Astrocyte (in vitro differentiated cells and primary cell): ENCODE results near the gene HDAC5. TPM values are rescaled to one million over a fixed set of nuclear protein-coding genes. Genes with fewer than 3 reads are reported as not detected.
"Not testable (repeated sequence)": the region's sequence is repeated elsewhere in the genome, so short reads cannot be mapped to it uniquely, and the experiment has no call there.

Experiments used
- DNase-seq: peaks from one replicate; pipeline ENCODE4 v3.0.0-alpha.2; 2010; ENCODE audit warnings: low read depth
- FAIRE-seq: peaks from 2 replicates; lab custom pipeline; 2011; peaks lifted over from hg19 to GRCh38; lab: Jason Lieb, UNC
- H2AFZ ChIP-seq: 2 replicates; pipeline ENCODE4 v1.6.0; 2012; ENCODE audit warnings: low read depth, low read length, inconsistent platforms
- H3K27ac ChIP-seq: 2 replicates; pipeline ENCODE4 v1.5.1; 2011; ENCODE audit warnings: low read depth, low read length, inconsistent platforms
- H3K27me3 ChIP-seq: 2 replicates; pipeline ENCODE4 v1.6.0; 2011; ENCODE audit warnings: low read length, inconsistent platforms; ENCODE audit not compliant: insufficient read depth
- H3K36me3 ChIP-seq: 2 replicates; pipeline ENCODE4 v1.5.1; 2011; ENCODE audit warnings: low read length, inconsistent platforms; ENCODE audit not compliant: insufficient read depth
- H3K4me1 ChIP-seq: 2 replicates; pipeline ENCODE4 v1.5.1; 2011; ENCODE audit warnings: low read length, inconsistent platforms; ENCODE audit not compliant: insufficient read depth
- H3K4me2 ChIP-seq: 2 replicates; pipeline ENCODE4 v1.6.0; 2012; ENCODE audit warnings: low read length, inconsistent platforms
- H3K4me3 ChIP-seq: 2 replicates; pipeline ENCODE4 v1.5.1; 2011; ENCODE audit warnings: low read depth, mild to moderate bottlenecking, low read length, inconsistent platforms; ENCODE audit not compliant: insufficient read depth
- H3K79me2 ChIP-seq: 2 replicates; pipeline ENCODE4 v1.6.0; 2012; ENCODE audit warnings: mild to moderate bottlenecking, low read length, inconsistent platforms; ENCODE audit not compliant: insufficient read depth
- H3K9ac ChIP-seq: 2 replicates; pipeline ENCODE4 v1.6.0; 2012; ENCODE audit warnings: mild to moderate bottlenecking, low read length, inconsistent platforms
- H3K9me3 ChIP-seq: 2 replicates; pipeline ENCODE4 v1.5.1; 2012; ENCODE audit warnings: low read depth, mild to moderate bottlenecking, low read length, inconsistent platforms; ENCODE audit not compliant: insufficient read depth
- H4K20me1 ChIP-seq: 2 replicates; pipeline ENCODE4 v1.6.0; 2012; ENCODE audit warnings: low read length, inconsistent platforms; ENCODE audit not compliant: insufficient read depth
- H3K27ac Mint-ChIP-seq: one replicate; pipeline ENCODE4 v1.8.0; 2021; ENCODE audit warnings: mild to moderate bottlenecking, mixed read lengths; ENCODE audit not compliant: unreplicated experiment
- H3K27me3 Mint-ChIP-seq: one replicate; pipeline ENCODE4 v1.8.0; 2021; ENCODE audit warnings: low read depth, mixed read lengths; ENCODE audit not compliant: unreplicated experiment
- H3K36me3 Mint-ChIP-seq: one replicate; pipeline ENCODE4 v1.8.0; 2021; ENCODE audit warnings: low read depth, mixed read lengths; ENCODE audit not compliant: unreplicated experiment
- H3K4me1 Mint-ChIP-seq: one replicate; pipeline ENCODE4 v1.8.0; 2021; ENCODE audit warnings: low read depth, mixed read lengths; ENCODE audit not compliant: unreplicated experiment
- H3K4me3 Mint-ChIP-seq: one replicate; pipeline ENCODE4 v1.8.0; 2021; ENCODE audit warnings: mild to moderate bottlenecking, moderate library complexity, mixed read lengths; ENCODE audit not compliant: unreplicated experiment
- H3K9me3 Mint-ChIP-seq: one replicate; pipeline ENCODE4 v1.8.0; 2021; ENCODE audit warnings: mild to moderate bottlenecking, mixed read lengths; ENCODE audit not compliant: unreplicated experiment
- CTCF ChIP-seq: IDR thresholded peaks from 2 replicates; pipeline ENCODE4 v1.5.1; 2011; ENCODE audit warnings: low read depth, mild to moderate bottlenecking, inconsistent platforms, low read length, moderate library complexity; ENCODE audit not compliant: insufficient read depth
- EZH2 ChIP-seq: IDR thresholded peaks from 2 replicates; pipeline ENCODE4 v1.6.1; 2012; ENCODE audit warnings: mild to moderate bottlenecking, low read length, inconsistent platforms; ENCODE audit not compliant: insufficient read depth
- total RNA-seq: library from RNA; stranded (reverse); gene quantifications from 2 replicates; pipeline ENCODE4 v1.2.1, GENCODE V29; 2021

The HDAC5 gene
- total RNA-seq, 1 donor from 2014 or later: 18.7 TPM

- H3K4me2 ChIP-seq: no peak overlapping the region
- no peak overlapping the region for H3K9ac ChIP-seq
- DNase-seq (no peak), FAIRE-seq (no peak)
- no peak overlapping the region for H3K4me3 Mint-ChIP-seq
- peaks cover under 1% of the 10 kb centered on the region for H3K4me1 ChIP-seq
- no peak overlapping the region for H3K4me3 ChIP-seq
- no peak overlapping the region for H3K27ac ChIP-seq
- no peaks in the 10 kb centered on the region for H3K79me2 ChIP-seq
- H3K9me3 Mint-ChIP-seq: no peaks in the 10 kb centered on the region
- no peaks in the 10 kb centered on the region for H3K36me3 Mint-ChIP-seq
- H4K20me1 ChIP-seq: no peaks in the 10 kb centered on the region
- no peaks in the 10 kb centered on the region for H3K27me3 Mint-ChIP-seq
- no peaks in the 10 kb centered on the region for H3K36me3 ChIP-seq
- no peaks in the 10 kb centered on the region for H3K27me3 ChIP-seq
- H3K9me3 ChIP-seq: no peaks in the 10 kb centered on the region
- H3K4me1 Mint-ChIP-seq: peaks cover under 1% of the 10 kb centered on the region
- no peak overlapping the region for H3K27ac Mint-ChIP-seq
- H2AFZ ChIP-seq: no peak overlapping the region
- TF ChIP-seq EZH2 (no peak), CTCF (no peak)
Observed at GRCh38 chr17:44132275-44132821, 8.9 kb upstream of the HDAC5 start.

- not testable (repeated sequence) for H3K27me3 ChIP-seq, H3K9me3 Mint-ChIP-seq, H3K4me1 ChIP-seq, H3K4me3 Mint-ChIP-seq, H3K79me2 ChIP-seq, H3K27ac ChIP-seq, H3K36me3 Mint-ChIP-seq, H3K9me3 ChIP-seq, H3K9ac ChIP-seq, H3K4me1 Mint-ChIP-seq, DNase-seq, H3K27me3 Mint-ChIP-seq, H4K20me1 ChIP-seq, H2AFZ ChIP-seq, H3K4me3 ChIP-seq, H3K4me2 ChIP-seq, FAIRE-seq, H3K27ac Mint-ChIP-seq, H3K36me3 ChIP-seq
Observed at GRCh38 chr17:44131372-44131771, 7.9 kb upstream of the HDAC5 start.

GRCh38 chr17:44130693-44131349 is 7.4 kb upstream of the HDAC5 start:
- H3K79me2 ChIP-seq: no peaks in the 10 kb centered on the region
- H3K4me3 ChIP-seq: no peak overlapping the region
- no peaks in the 10 kb centered on the region for H3K27me3 Mint-ChIP-seq
- no peaks in the 10 kb centered on the region for H3K9me3 ChIP-seq
- H3K4me1 ChIP-seq: no peaks in the 10 kb centered on the region
- FAIRE-seq (no peak), DNase-seq (no peak)
- no peak overlapping the region for H3K27ac ChIP-seq
- no peak overlapping the region for H3K4me3 Mint-ChIP-seq
- H3K4me1 Mint-ChIP-seq: no peaks in the 10 kb centered on the region
- H2AFZ ChIP-seq: peak overlapping the region; percentile 17
- no peaks in the 10 kb centered on the region for H3K9me3 Mint-ChIP-seq
- H3K36me3 ChIP-seq: no peaks in the 10 kb centered on the region
- H3K4me2 ChIP-seq: no peak overlapping the region
- TF ChIP-seq CTCF: no peak
- no peak for TF ChIP-seq EZH2
- H3K27me3 ChIP-seq: no peaks in the 10 kb centered on the region
- H3K9ac ChIP-seq: no peak overlapping the region
- H3K36me3 Mint-ChIP-seq: no peaks in the 10 kb centered on the region
- no peaks in the 10 kb centered on the region for H4K20me1 ChIP-seq
- H3K27ac Mint-ChIP-seq: no peak overlapping the region
